ENCODE measurements around the gene NETO2. TPM values are rescaled to one million over a fixed set of nuclear protein-coding genes. Genes with fewer than 3 reads are reported as not detected.
"Not testable (repeated sequence)": the region's sequence is repeated elsewhere in the genome, so short reads cannot be mapped to it uniquely, and the experiment has no call there.

Gene NETO2
- total RNA-seq, 1 donor from 2014 or later: 18.7 TPM

- intact Hi-C loops (cut with DNase I): no loop called here
- H3K4me1 ChIP-seq: no peaks in the 10 kb centered on the region
- no peak for TF ChIP-seq CTCF (IDR thresholded peaks at IDR 0.05)
- no peak for ATAC-seq
- no peaks in the 10 kb centered on the region for H3K27me3 ChIP-seq (ENCODE audit: low read depth)
- no peak overlapping the region for H3K4me3 ChIP-seq
- H3K36me3 ChIP-seq: no peaks in the 10 kb centered on the region
- H3K27ac ChIP-seq: no peak overlapping the region
- no peak for DNase-seq
- no peaks in the 10 kb centered on the region for H3K9me3 ChIP-seq
Measured at GRCh38 chr16:47056688-47057629, 86.8 kb downstream of the NETO2 start.

DNA sequence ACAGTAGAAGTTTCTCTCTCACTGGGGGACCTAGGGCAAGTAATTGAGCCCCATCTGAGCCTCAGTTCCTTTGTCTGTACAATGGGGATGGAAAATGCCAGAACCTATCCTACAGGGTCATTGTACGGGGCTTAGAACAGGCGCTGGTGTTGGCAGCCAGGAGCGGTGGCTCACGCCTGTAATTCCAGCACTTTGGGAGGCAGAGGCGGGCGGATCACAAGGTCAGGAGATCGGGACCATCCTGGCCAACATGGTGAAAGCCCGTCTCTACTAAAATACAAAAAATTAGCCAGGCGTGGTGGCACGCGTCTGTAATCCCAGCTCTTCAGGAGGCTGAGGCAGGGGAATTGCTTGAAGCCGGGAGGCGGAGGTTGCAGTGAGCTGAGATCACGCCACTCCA is 87.7 kb downstream of the NETO2 start:
- H3K9me3 ChIP-seq; H3K36me3 ChIP-seq; H3K4me1 ChIP-seq; ATAC-seq; intact Hi-C loops (cut with DNase I); DNase-seq; H3K27me3 ChIP-seq (ENCODE audit: low read depth); H3K4me3 ChIP-seq; H3K27ac ChIP-seq: not testable (repeated sequence)

GRCh38 chr16:47055136-47055885 is 88.4 kb downstream of the NETO2 start:
- no peaks in the 10 kb centered on the region for H3K9me3 ChIP-seq
- DNase-seq (no peak), ATAC-seq (no peak)
- TF ChIP-seq CTCF (IDR thresholded peaks at IDR 0.05): no peak
- H3K4me3 ChIP-seq: no peak overlapping the region
- H3K27ac ChIP-seq: no peak overlapping the region
- no peaks in the 10 kb centered on the region for H3K27me3 ChIP-seq (ENCODE audit: low read depth)
- H3K36me3 ChIP-seq: no peaks in the 10 kb centered on the region
- no peaks in the 10 kb centered on the region for H3K4me1 ChIP-seq
- intact Hi-C loops (cut with DNase I): no loop called here

DNA sequence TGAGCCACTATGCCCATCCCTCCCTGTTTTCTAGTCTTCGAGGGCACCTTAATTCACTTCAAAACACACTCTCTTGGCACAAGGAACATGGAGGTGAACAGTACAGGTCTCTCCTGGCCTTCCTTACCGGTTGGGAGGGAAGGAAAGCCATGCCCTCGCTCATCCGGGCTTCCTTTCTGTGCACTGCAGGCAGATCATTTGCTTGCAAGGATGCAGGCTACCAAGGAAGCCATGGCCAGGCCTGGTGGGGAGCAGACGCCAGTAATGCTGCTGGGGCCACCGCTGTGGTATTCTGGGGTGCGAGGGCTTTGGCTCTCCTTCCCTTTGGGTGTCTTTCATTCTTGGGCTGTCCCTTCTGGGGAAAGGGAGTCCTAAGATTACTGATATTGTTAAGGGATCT is 89.4 kb downstream of the NETO2 start:
- Histone ChIP-seq H3K4me3 (no peak overlapping the region), H3K4me1 (no peaks in the 10 kb centered on the region), H3K9me3 (no peaks in the 10 kb centered on the region), H3K36me3 (no peaks in the 10 kb centered on the region), H3K27me3 (ENCODE audit: low read depth) (no peaks in the 10 kb centered on the region), H3K27ac (no peak overlapping the region)
- DNase-seq (no peak), ATAC-seq (no peak)
- intact Hi-C loops (cut with DNase I): no loop called here
- no peak for TF ChIP-seq CTCF (IDR thresholded peaks at IDR 0.05)

- intact Hi-C loops (cut with DNase I): no loop called here
- DNase-seq (no peak), ATAC-seq (no peak)
- H3K27ac ChIP-seq: no peak overlapping the region
- H3K36me3 ChIP-seq: no peaks in the 10 kb centered on the region
- no peak for TF ChIP-seq CTCF (IDR thresholded peaks at IDR 0.05)
- H3K4me1 ChIP-seq: no peaks in the 10 kb centered on the region
- no peak overlapping the region for H3K4me3 ChIP-seq
- no peaks in the 10 kb centered on the region for H3K27me3 ChIP-seq (ENCODE audit: low read depth)
- H3K9me3 ChIP-seq: no peaks in the 10 kb centered on the region
Measured at GRCh38 chr16:47053895-47054294, 89.8 kb downstream of the NETO2 start.

Data from lower lobe of right lung (tissue), 2 donors.